Raji (cell line): Measurements from ENCODE around the gene PSMC5.
A peak's percentile ranks its signal among the peaks of the same experiment; 100 is the strongest.
"Not testable (repeated sequence)": the region's sequence is repeated elsewhere in the genome, so short reads cannot be mapped to it uniquely, and the experiment has no call there.

ENCODE experiments used
- POLR2A ChIP-seq: IDR thresholded peaks from 2 replicates; pipeline ENCODE4 v1.6.1; 2011; ENCODE audit warnings: low read depth, low read length, control low read depth; ENCODE audit not compliant: insufficient read depth

PSMC5 gene

GRCh38 chr17:63842540-63843386 lies 15.5 kb downstream of the PSMC5 start, which contains the start of gene SMARCD2:
SMARCD2 (minus strand) TSS chr17:63842685; CDS start chr17:63842674, 11 bp downstream.
- peak; percentile 67 for TF ChIP-seq POLR2A

DNA sequence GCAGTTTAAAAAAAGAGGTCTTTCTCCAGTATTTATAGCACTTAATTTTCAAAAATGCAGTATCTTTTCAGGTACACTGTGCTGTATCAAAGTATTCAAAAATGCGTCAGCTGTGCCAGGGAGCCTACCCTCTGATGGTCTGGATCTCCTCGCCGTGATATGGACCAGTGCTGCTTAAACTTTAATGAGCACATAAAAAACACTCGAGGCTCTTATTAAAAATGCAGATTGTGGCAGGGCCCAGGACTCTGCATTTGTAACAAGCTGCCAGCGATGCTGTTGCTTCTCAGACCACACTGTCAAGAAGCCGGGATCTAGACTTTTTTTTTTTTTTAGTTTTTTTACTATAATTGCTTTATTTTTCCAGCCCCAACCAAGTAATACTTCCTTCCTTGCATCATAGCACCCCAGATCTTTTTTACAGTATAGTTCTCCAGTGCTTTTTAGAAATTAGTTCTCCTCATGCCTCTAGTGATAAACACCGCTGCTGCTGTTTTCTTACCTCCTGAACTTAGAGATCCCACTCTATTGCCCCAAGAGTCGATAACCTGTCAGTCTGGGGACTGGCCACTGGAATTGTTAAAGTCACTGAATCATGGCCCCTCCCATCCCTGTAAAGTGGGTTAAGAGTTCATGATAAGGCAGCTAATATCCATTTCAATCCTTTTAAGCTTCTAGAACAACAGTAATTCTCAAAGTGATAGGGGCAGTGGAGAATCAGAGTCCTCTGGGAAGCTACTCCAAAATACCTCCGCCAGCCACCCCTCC lies 16.9 kb downstream of the PSMC5 start:
- TF ChIP-seq POLR2A = no peak

DNA sequence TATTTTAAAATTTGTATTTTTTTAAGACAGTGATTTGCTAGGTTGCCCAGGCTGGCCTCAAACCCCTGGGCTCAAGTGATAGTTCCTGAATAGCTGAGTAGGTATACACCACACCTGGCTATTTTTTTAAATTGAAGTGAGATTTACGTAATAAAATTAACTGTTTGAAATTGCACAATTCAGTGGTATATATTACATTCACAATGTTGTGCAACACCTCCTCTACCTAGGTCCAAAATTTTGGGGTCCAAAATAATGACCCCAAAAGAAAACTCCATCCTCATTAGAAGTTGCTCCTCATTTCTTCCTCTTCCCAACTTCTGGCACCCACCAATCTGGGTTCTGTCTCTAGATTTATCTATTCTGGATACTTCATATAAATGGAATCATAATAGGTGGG lies 18.3 kb downstream of the PSMC5 start:
- no peak for TF ChIP-seq POLR2A

GRCh38 chr17:63847525-63848249 lies 20.5 kb downstream of the PSMC5 start:
- no peak for TF ChIP-seq POLR2A

- no peak for TF ChIP-seq POLR2A
Measured at GRCh38 chr17:63848834-63849689, 21.8 kb downstream of the PSMC5 start.

- TF ChIP-seq POLR2A = no peak
Measured at GRCh38 chr17:63850401-63850800, 23.2 kb downstream of the PSMC5 start.

GRCh38 chr17:63853260-63853659 lies 26.0 kb downstream of the PSMC5 start:
- TF ChIP-seq POLR2A = no peak

GRCh38 chr17:63854709-63855108 lies 27.5 kb downstream of the PSMC5 start:
- no peak for TF ChIP-seq POLR2A

- no peak for TF ChIP-seq POLR2A
Measured at GRCh38 chr17:63855185-63855584, 28.0 kb downstream of the PSMC5 start.

- no peak for TF ChIP-seq POLR2A
Measured at GRCh38 chr17:63859257-63859656, 32.0 kb downstream of the PSMC5 start.

GRCh38 chr17:63873577-63873976 lies 46.3 kb downstream of the PSMC5 start, which contains the start of gene CSH2:
CSH2 (minus strand) TSS chr17:63873677; CDS start chr17:63873614, 63 bp downstream.
- not testable (repeated sequence) for TF ChIP-seq POLR2A

DNA sequence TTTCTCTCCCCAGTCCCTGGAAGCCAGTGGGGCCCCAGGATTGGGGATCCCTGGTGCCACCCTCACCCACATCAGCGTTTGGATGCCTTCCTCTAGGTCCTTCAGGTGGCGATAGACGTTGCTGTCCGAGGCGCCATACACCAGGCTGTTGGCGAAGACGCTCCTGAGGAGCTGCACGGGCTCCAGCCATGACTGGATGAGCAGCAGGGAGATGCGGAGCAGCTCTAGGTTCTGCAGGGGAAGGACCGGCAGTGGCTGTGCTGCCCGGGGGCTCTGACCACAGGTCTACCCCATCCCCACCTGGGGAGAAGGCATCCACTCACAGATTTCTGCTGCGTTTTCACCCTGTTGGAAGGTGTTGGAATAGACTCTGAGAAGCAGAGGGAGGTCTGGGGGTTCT lies 53.5 kb downstream of the PSMC5 start:
- no peak for TF ChIP-seq POLR2A
